SK-N-MC (cell line): ENCODE results near the gene CLCN1.

Source experiments
- EZH2 ChIP-seq: fragments of 200-600 bp; sonication (generic); IDR thresholded peaks from one replicate; pipeline ENCODE4 v1.6.1; 2017; ENCODE audit warnings: antibody characterized with exemption
- POLR2AphosphoS5 ChIP-seq: IDR thresholded peaks from 2 replicates; pipeline ENCODE4 v1.6.1; 2012; ENCODE audit warnings: mild to moderate bottlenecking, low read depth, low read length, borderline replicate concordance

DNA sequence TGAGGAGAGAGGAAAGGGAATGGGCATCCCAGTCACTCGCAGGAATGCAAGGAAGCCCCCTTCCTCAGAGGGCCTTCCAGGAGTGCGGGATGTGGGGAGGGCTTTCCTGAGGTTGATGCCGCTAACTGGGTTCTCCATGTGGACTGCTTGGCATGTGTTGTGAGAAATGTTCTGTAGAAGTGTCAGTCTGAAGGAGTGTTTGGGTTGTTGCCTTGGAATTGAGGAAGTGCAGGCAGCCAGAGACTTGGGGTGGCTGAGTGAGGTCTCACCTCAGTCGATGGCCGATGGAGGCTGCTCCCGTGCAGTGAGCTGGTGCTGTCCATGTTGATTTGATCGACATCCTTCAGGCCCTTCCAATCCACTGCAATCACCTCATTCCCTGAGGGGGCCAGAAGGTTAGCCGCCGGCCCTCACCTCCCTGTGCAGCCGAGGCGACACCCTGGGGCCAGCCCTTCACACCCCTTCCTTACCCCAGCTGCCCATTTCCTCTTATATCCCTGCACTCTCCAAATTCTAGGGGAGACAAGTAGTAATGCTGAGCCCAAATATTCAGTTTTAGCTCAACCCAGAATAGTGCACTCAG lies 44.0 kb downstream of the CLCN1 start:
- TF ChIP-seq EZH2: no peak
- TF ChIP-seq POLR2AphosphoS5: no peak
